NT2/D1 (cell line): ENCODE data around the gene CAPN9.

ENCODE experiments used
- YY1 ChIP-seq: IDR thresholded peaks from 2 replicates; pipeline ENCODE4 v1.6.1; 2011; ENCODE audit not compliant: insufficient read length, insufficient read depth
- ZNF274 ChIP-seq: IDR thresholded peaks from 2 replicates; pipeline ENCODE4 v1.6.1; 2011; ENCODE audit warnings: mild to moderate bottlenecking, low read depth, low read length

DNA sequence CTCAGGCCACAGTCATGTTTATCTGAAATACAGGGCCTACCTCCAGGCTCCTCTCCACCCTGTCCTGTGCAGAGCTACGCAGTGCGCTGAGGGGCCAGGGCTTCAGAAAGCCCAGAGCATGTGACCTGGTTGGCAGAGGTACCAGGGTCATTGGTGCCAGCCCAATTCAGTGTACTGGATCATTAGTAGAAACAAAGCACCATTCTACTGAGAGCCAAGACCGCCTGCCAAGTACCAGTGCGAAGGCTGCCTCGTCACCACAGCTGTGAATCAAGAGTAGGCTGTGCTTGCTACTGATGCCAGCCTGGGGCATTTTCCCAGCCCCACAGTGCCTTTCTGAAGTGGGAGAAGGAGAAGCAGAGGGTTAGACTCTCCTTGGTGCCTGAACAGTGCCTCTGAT, 59.8 kb downstream of the CAPN9 start:
- TF ChIP-seq ZNF274: no peak
- TF ChIP-seq YY1: no peak
